ENCODE data around the gene PCDH10. TPM values are rescaled to one million over a fixed set of nuclear protein-coding genes. Genes with fewer than 3 reads are reported as not detected.

PCDH10 gene
- total RNA-seq, 4 donors from 2014 or later = 0.27 to 0.83 (median 0.50) TPM

DNA sequence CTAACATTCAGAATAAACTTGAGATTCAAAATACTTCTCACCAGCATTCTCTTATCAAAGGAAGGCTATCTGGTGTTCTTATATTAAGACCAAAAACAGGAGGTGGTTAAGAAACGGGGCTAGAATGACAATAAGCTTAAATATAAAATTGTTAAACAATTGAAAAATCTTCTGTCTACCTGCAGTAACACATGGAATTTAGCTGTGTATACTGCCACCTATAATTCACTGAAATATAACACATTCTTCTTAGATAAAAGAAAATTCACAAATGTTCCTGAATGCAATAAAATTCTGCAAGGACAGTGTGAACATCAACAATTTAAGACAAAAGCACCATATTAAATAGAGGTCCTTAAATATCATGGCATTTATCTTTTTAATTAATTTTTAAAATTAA, 11.5 kb upstream of the PCDH10 start:
- no peaks in the 10 kb centered on the region for H3K36me3 ChIP-seq
- H3K27me3 ChIP-seq = no peaks in the 10 kb centered on the region
- no peaks in the 10 kb centered on the region for H3K9me3 ChIP-seq
- no peaks in the 10 kb centered on the region for H3K4me1 ChIP-seq
- H3K4me3 ChIP-seq = no peak overlapping the region
- no peak for DNase-seq
- TF ChIP-seq, protein P1, sequence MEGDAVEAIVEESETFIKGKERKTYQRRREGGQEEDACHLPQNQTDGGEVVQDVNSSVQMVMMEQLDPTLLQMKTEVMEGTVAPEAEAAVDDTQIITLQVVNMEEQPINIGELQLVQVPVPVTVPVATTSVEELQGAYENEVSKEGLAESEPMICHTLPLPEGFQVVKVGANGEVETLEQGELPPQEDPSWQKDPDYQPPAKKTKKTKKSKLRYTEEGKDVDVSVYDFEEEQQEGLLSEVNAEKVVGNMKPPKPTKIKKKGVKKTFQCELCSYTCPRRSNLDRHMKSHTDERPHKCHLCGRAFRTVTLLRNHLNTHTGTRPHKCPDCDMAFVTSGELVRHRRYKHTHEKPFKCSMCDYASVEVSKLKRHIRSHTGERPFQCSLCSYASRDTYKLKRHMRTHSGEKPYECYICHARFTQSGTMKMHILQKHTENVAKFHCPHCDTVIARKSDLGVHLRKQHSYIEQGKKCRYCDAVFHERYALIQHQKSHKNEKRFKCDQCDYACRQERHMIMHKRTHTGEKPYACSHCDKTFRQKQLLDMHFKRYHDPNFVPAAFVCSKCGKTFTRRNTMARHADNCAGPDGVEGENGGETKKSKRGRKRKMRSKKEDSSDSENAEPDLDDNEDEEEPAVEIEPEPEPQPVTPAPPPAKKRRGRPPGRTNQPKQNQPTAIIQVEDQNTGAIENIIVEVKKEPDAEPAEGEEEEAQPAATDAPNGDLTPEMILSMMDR (IDR thresholded peaks at IDR 0.05) = no peak
- no peak for TF ChIP-seq POLR2A (IDR thresholded peaks at IDR 0.05)
- no peak overlapping the region for H3K27ac ChIP-seq

DNA sequence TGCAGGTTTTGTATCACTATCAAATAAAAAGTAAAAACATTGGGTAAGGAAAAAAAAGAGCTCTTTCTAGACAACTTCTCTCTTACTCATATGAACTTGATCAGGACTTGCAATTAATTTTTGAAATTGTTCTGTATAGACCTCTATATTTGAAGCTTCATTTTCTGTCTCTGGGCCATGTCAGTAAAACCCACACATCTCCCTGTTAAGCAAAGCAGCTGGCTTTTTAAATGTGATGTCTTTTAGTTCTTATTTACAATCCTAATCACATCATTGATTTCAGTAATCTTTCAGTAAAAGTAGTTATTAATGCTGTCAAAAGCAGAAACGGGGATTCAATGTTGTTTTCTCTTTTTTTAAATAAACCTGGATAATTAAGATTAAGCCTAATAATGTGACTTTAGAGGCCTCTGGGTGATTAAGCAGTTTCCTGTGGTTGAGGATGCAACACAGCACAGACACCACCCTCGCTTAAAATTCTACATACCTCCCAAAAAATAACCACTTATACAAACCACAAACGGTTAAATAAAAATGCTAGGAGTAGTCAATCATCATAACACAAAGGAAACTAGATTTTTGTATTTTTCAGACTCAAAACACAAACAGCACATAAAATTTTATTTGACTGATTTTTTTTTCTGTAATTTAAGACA, 5.2 kb upstream of the PCDH10 start:
- Histone ChIP-seq H3K4me3 (no peak overlapping the region), H3K27me3 (no peaks in the 10 kb centered on the region), H3K9me3 (no peaks in the 10 kb centered on the region), H3K27ac (no peak overlapping the region), H3K36me3 (no peaks in the 10 kb centered on the region), H3K4me1 (peaks cover 0 to 6% (median 0%) of the 10 kb centered on the region in 4 donors)
- TF ChIP-seq POLR2A (IDR thresholded peaks at IDR 0.05) = no peak
- TF ChIP-seq, protein P1 (IDR thresholded peaks at IDR 0.05) = no peak
- no peak for DNase-seq

DNA sequence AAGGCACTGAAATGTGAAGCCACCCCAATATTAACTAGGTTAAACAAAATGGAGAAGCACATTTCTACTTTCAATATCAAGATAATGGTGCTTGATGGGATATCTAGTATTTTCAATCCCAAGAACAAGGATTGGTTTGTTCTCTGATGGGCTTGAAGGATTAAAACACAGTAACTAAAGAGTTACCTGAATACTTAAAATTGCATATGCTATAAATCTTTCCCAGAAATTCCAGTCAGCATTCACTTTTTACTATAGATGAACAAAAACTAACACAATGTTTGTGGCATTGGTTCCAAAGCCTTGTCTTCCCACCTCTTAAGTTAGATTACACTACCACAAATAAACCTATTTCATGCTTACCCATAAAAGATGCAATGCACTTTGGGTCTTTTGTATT, 3.9 kb upstream of the PCDH10 start:
- Histone ChIP-seq H3K4me1 (peaks cover 0 to 20% (median 0%) of the 10 kb centered on the region in 4 donors), H3K4me3 (no peak overlapping the region), H3K36me3 (no peaks in the 10 kb centered on the region), H3K9me3 (no peaks in the 10 kb centered on the region), H3K27me3 (no peaks in the 10 kb centered on the region), H3K27ac (no peak overlapping the region)
- TF ChIP-seq, protein P1 (IDR thresholded peaks at IDR 0.05) = no peak
- no peak for TF ChIP-seq POLR2A (IDR thresholded peaks at IDR 0.05)
- DNase-seq = no peak

DNA sequence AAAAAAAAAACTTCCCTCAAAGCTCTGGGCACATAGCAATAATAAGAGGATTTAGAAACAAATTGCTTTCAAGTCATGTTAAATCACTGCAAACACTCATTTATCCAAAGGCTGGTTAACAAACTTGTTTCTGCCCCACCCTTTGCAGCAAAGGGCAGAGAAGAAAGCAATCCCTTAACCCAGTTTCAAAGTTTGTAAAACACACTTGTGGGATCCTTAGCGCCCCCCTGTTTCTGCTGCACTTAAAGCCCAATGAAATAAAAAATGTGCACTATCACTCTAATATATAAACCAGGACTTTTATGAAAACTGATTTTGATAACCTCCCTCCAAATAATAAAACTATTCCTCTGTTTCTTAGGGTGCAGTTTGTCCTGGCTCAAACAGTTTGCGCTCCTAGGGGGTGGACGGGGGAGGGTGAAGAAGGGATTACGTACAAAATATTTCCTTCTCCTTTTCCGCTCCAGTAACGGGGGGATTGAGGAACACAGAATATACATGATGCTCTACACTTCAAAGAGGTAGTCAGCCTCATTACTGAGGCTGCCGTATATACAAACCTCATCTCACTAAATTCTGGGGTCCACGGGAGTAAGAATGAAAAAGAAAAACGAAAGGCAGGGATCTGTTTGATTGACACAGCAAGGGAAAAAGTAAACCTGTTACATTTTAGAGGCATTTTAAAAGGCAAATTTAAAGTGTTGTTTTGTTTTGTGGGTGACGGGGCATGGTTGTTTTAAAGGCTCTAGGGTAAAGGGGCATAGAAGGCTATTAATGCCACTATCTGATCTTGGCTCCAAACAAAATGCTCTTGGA, 3.1 kb upstream of the PCDH10 start:
- no peak for DNase-seq
- Histone ChIP-seq H3K27ac (no peak overlapping the region), H3K4me3 (no peak overlapping the region), H3K27me3 (peaks cover 0 to 4% of the 10 kb centered on the region in 2 donors), H3K9me3 (peaks cover 0 to under 1% (median 0%) of the 10 kb centered on the region in 4 donors), H3K36me3 (no peaks in the 10 kb centered on the region), H3K4me1 (peaks cover 0 to 24% (median 0%) of the 10 kb centered on the region in 4 donors)
- no peak for TF ChIP-seq POLR2A (IDR thresholded peaks at IDR 0.05)
- TF ChIP-seq, protein P1 (IDR thresholded peaks at IDR 0.05) = no peak

DNA sequence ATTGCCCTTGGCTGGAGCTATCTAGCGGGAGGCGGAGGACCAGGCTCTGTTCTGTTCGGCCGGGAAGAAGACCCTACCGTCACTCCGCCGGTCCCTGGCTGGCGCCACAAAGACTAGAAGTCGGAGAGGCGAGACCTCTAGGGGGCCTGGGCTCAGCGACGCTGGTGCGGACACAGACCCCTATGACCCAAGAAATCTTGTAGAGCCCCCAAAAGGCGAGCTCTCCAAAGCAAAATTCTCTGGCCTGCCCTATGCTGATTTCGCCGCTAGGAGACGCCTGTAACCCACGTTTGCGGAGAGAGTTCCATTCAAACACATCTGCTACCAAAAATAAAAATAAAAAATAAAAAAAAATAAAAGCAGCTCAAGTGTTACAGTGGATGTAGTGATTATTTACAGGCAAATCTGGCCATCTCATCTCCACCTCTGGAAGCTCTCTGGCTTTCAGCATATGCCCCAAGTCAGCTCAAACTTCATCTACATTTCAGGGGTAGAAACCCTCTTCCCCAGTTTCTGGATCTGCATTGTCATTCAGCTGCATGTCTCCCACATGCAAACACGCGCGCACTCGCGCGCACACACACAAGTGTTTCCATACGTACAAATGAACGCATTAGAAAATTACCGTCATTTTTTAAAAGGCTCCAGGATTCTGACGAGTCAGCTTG, 2.4 kb upstream of the PCDH10 start:
- Histone ChIP-seq H3K9me3 (peaks cover 0 to 8% (median 0%) of the 10 kb centered on the region in 4 donors), H3K27me3 (peaks cover 0 to 11% of the 10 kb centered on the region in 2 donors), H3K4me3 (peak overlapping the region in 1 of 4 donors; percentile 19), H3K36me3 (no peaks in the 10 kb centered on the region), H3K27ac (no peak overlapping the region), H3K4me1 (peaks cover 0 to 31% (median 0%) of the 10 kb centered on the region in 4 donors)
- no peak for DNase-seq
- no peak for TF ChIP-seq POLR2A (IDR thresholded peaks at IDR 0.05)
- TF ChIP-seq, protein P1 (IDR thresholded peaks at IDR 0.05) = peak in 4 of 6 experiments; percentile 24 to 44 (median 36)

All from Peyer's patch (tissue), 4 donors.